ENCODE measurements around the gene PDCD6IP. TPM values are rescaled to one million over a fixed set of nuclear protein-coding genes. Genes with fewer than 3 reads are reported as not detected.

PDCD6IP gene
- total and polyA plus RNA-seq, 5 donors, result 31.5 to 141 (median 128) TPM

DNA sequence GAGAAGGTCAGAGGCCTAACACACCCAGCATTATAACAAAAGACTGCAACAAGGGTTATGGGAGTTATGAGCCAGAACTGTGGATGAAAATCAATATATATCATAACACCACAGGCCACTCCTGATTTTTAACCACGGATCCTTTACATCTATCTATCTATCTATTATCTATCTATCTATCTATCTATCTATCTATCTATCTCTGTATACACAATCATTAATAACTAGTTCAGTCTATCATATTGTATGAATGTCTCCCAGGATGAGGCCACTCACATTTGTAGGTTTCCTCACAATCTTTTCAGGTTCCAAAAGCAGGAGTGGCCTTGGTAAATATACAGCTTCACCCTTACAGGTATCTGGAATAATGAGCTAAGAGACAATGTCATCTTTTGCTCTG is 94.2 kb downstream of the PDCD6IP start:
- no peak overlapping the region for H3K4me3 ChIP-seq (ENCODE audit: low read length)
- 86% methylated on average over 1 of the region's 1 CpG for WGBS
- H3K27me3 ChIP-seq (ENCODE audit: control insufficient read depth, insufficient read depth), result no peaks in the 10 kb centered on the region
- no peak for ATAC-seq
- no peaks in the 10 kb centered on the region for H3K9me3 ChIP-seq (ENCODE audit: control insufficient read depth, low read length)
- DNase-seq, result no peak
- intact Hi-C loops (cut with DNase I), result no loop called here
- H3K27ac ChIP-seq (ENCODE audit: low read length), result no peak overlapping the region
- no peaks in the 10 kb centered on the region for H3K4me1 ChIP-seq (ENCODE audit: control insufficient read depth, insufficient read depth, low read length)

DNA sequence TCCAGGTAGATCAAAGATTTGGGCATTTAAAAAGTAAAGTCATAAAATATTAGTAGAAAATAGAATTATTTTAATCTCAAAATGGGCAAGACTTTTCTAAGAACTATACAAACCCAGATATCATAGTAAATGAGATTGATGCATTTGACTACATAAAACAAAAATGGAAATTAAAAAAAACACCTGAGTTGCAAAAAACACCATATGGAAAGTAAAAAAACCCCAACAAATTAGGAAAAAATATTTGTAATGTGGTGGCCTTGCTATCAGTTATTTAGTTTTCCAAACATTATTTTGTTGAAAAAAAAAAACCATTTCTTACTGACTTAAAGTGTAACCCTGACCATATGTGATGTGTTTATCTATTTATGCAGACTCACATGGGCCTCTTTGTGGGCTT is 97.2 kb downstream of the PDCD6IP start:
- H3K4me1 ChIP-seq (ENCODE audit: control insufficient read depth, insufficient read depth, low read length), result no peaks in the 10 kb centered on the region
- no peaks in the 10 kb centered on the region for H3K9me3 ChIP-seq (ENCODE audit: control insufficient read depth, low read length)
- no peak for DNase-seq
- H3K4me3 ChIP-seq (ENCODE audit: low read length), result no peak overlapping the region
- H3K27ac ChIP-seq (ENCODE audit: low read length), result no peak overlapping the region
- no peaks in the 10 kb centered on the region for H3K27me3 ChIP-seq (ENCODE audit: control insufficient read depth, insufficient read depth)
- ATAC-seq, result no peak
- intact Hi-C loops (cut with DNase I), result no loop called here

DNA sequence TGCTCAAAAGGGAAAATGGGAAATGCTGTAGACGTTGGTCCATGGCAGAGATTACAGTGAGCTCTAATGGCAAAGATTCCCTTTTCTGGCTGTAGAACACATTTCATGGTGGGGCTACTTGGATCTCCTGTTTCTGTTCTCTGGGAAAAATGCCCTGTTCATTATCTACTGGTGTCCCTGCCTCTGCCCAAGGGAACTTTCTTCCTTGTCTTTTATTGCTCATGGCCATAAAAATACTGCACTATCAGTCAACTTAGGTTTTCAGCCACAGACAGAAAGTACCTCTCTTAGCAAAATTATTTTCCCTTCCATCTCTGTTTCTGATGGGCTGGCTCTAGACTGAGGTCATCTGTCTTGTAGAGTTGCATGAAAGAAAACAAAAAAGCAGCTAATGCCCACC is 98.9 kb downstream of the PDCD6IP start:
- intact Hi-C loops (cut with DNase I), result no loop called here
- no peak for DNase-seq
- WGBS, result 45% methylated on average over 1 of the region's 1 CpG
- Histone ChIP-seq H3K27me3 (ENCODE audit: control insufficient read depth, insufficient read depth) (no peaks in the 10 kb centered on the region), H3K27ac (ENCODE audit: low read length) (no peak overlapping the region), H3K4me1 (ENCODE audit: control insufficient read depth, insufficient read depth, low read length) (no peaks in the 10 kb centered on the region), H3K4me3 (ENCODE audit: low read length) (no peak overlapping the region), H3K9me3 (ENCODE audit: control insufficient read depth, low read length) (no peaks in the 10 kb centered on the region)
- no peak for ATAC-seq

DNA sequence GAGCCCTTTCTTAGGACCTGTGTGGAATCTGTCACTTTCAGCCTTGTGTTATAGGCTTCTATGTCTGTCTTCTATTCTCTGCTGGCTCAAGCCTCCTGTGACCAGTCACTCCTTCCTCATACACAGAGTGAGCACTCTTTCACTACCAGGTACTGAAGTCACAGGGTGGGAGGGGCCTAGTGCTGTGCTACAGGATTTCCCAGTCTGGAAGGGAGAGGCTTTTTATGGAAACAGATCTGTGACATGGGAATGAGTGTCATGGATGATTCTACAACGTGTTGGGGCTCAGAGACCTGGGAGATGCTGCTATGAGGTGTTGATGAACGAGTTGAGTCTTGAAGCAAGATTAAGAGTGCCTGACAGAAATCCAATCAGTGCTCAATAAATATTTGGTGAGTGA is 100.5 kb downstream of the PDCD6IP start:
- 52% methylated on average over 2 of the region's 2 CpGs for WGBS
- intact Hi-C loops (cut with DNase I), result no loop called here
- Histone ChIP-seq H3K4me3 (ENCODE audit: low read length) (no peak overlapping the region), H3K4me1 (ENCODE audit: control insufficient read depth, insufficient read depth, low read length) (no peaks in the 10 kb centered on the region), H3K27ac (ENCODE audit: low read length) (no peak overlapping the region), H3K27me3 (ENCODE audit: control insufficient read depth, insufficient read depth) (no peaks in the 10 kb centered on the region), H3K9me3 (ENCODE audit: control insufficient read depth, low read length) (no peaks in the 10 kb centered on the region)
- no peak for ATAC-seq
- DNase-seq, result no peak

DNA sequence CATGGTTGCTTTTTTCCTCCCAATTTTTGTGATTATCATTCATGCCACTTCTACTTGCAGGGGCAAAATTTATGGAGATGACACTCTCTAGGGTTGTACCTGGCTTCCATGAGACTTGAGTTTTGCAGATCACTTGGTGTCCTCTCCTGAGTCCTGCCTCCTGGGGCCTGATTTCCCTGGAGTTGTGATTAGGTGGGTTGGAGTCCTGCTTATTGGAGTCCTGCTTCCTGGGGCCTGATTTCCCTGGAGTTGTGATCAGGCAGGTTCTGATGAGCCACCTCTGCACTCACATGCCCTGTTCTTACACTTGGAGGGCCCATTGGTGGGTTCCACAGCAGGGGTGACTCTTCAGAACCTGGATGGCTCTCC is 102.0 kb downstream of the PDCD6IP start:
- ATAC-seq (no peak), DNase-seq (no peak)
- Histone ChIP-seq H3K27me3 (ENCODE audit: control insufficient read depth, insufficient read depth) (no peaks in the 10 kb centered on the region), H3K4me3 (ENCODE audit: low read length) (no peak overlapping the region), H3K9me3 (ENCODE audit: control insufficient read depth, low read length) (no peaks in the 10 kb centered on the region), H3K4me1 (ENCODE audit: control insufficient read depth, insufficient read depth, low read length) (no peaks in the 10 kb centered on the region), H3K27ac (ENCODE audit: low read length) (no peak overlapping the region)
- intact Hi-C loops (cut with DNase I), result no loop called here

DNA sequence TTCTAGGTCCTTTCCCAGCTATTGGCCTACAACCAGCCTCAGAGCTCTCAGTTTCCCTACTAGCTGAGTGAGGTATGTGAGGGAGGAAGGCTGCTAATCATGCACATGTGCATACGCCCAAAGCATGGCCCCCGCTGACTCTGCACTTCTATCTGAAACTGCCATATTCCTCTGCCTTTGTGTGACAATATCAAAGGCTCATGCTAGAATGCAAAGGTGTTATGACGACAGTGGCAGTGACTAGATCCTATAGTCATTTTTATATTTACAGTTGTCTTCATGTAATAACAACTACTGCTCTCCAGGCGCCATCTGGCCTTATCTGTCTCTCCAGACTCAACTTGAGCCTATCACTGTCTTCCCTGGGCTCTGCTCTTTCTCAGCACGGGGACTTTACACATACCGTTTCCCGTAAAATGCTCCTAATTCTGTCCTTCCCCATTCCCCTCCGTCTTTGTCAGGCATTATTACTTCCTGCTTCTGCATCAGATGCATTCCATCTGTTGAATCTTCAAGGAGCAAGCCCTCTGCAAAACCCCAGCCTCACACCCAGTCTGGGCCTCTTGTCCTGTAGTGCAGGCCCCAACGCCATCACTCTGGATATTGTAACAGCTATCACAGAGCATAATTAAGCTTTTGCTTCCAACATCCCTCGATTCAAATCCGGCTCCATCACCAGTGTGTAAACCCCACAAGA is 102.5 kb downstream of the PDCD6IP start:
- no peak for DNase-seq
- Histone ChIP-seq H3K9me3 (ENCODE audit: control insufficient read depth, low read length) (no peaks in the 10 kb centered on the region), H3K27ac (ENCODE audit: low read length) (no peak overlapping the region), H3K27me3 (ENCODE audit: control insufficient read depth, insufficient read depth) (no peaks in the 10 kb centered on the region), H3K4me1 (ENCODE audit: control insufficient read depth, insufficient read depth, low read length) (no peaks in the 10 kb centered on the region), H3K4me3 (ENCODE audit: low read length) (no peak overlapping the region)
- whole genome bisulfite sequencing, result 52% methylated on average over 11 of the region's 11 CpGs
- intact Hi-C loops (cut with DNase I), result no loop called here
- ATAC-seq, result no peak

DNA sequence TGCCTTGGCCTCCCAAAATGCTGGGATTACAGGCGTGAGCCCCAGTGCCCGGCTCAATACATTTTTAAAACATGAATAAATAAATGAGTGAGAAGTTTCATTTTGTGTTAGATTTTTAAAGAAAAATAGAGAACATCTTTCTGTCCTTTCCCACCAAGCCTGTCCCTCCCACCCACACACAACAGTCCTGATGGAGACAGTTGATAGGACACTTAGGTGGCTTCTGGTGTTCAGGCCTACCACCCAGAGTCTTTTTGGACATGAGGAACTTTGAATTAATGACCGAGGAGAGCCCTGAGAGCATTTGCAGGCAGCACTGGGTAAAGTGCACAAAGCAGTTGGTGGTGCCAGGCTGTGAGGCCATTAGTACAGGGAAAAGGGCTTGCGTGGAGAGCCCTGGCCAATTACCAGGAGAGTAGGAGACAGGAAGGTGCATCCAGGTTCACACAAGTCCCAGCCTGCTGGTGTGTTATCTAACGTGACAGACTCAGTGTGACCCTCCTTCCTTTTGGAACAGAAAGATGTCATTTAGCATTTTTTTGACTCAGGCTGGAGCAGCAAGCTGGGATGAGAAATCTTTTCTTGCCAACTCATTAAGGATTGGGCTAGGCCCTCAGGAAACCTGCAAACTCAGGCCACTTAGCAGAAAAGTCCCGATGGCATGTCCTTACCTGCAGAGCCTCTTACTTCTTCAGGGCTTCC is 103.6 kb downstream of the PDCD6IP start:
- Histone ChIP-seq H3K9me3 (ENCODE audit: control insufficient read depth, low read length) (no peaks in the 10 kb centered on the region), H3K27ac (ENCODE audit: low read length) (no peak overlapping the region), H3K4me1 (ENCODE audit: control insufficient read depth, insufficient read depth, low read length) (no peaks in the 10 kb centered on the region), H3K27me3 (ENCODE audit: control insufficient read depth, insufficient read depth) (no peaks in the 10 kb centered on the region), H3K4me3 (ENCODE audit: low read length) (no peak overlapping the region)
- 76% methylated on average over 6 of the region's 6 CpGs for WGBS
- ATAC-seq, result no peak
- DNase-seq, result no peak
- intact Hi-C loops (cut with DNase I), result no loop called here

DNA sequence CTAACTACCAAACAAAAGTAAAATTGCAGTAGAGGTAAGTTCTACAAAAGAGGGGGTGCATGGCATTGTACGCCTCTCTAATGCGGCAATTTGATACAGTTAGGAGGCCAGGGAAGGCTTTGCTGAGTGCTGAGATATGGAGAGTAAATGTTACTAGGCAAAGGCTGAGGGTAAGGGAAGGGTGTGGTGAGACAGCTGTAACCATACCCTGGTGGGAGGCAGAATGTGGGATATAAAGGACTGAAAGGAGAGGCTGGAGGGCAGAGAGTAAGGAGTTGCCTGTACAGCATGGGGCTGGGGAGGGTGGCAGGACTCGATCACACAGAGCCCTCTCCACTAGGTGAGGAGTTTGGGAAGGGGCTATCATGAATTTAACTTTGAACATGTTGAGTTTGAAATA is 106.3 kb downstream of the PDCD6IP start:
- Histone ChIP-seq H3K27me3 (ENCODE audit: control insufficient read depth, insufficient read depth) (no peaks in the 10 kb centered on the region), H3K9me3 (ENCODE audit: control insufficient read depth, low read length) (no peaks in the 10 kb centered on the region), H3K4me3 (ENCODE audit: low read length) (no peak overlapping the region), H3K27ac (ENCODE audit: low read length) (no peak overlapping the region), H3K4me1 (ENCODE audit: control insufficient read depth, insufficient read depth, low read length) (no peaks in the 10 kb centered on the region)
- ATAC-seq (no peak), DNase-seq (no peak)
- intact Hi-C loops (cut with DNase I), result no loop called here
- WGBS, result 91% methylated on average over 3 of the region's 3 CpGs

DNA sequence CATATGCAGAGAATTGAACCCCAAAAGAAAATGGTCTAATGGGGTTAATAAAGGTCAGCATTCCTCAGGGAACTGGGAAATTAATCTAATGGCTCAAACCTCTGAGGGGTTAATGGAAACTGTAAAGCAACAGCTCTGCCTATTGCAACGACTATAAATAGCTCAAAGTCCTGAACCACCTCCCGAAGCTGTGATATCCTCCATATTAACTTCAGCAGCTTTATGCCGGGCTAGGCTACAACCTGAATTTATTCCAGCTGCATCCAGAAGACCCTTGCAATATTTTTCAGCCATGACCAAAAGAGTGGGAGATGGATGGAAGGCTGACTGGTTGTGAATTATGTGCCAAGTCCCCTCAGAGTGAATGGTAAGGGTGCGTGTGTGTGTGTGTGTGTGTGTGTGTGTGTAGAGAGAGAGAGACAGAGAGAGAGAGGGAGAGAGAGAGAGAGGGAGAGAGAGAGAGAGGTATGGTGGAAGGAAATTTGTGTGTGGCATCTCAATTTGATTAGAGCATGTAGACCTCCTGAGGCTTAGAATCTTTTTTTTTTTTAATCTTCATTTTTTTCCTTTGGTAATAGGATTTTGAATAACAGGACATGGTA is 109.9 kb downstream of the PDCD6IP start:
- Histone ChIP-seq H3K27ac (ENCODE audit: low read length) (no peak overlapping the region), H3K9me3 (ENCODE audit: control insufficient read depth, low read length) (no peaks in the 10 kb centered on the region), H3K4me3 (ENCODE audit: low read length) (no peak overlapping the region), H3K4me1 (ENCODE audit: control insufficient read depth, insufficient read depth, low read length) (no peaks in the 10 kb centered on the region), H3K27me3 (ENCODE audit: control insufficient read depth, insufficient read depth) (no peaks in the 10 kb centered on the region)
- ATAC-seq (peak; percentile 55 to 56), DNase-seq (no peak)
- intact Hi-C loops (cut with DNase I), result no loop called here
- WGBS, result 29% methylated on average over 4 of the region's 4 CpGs

DNA sequence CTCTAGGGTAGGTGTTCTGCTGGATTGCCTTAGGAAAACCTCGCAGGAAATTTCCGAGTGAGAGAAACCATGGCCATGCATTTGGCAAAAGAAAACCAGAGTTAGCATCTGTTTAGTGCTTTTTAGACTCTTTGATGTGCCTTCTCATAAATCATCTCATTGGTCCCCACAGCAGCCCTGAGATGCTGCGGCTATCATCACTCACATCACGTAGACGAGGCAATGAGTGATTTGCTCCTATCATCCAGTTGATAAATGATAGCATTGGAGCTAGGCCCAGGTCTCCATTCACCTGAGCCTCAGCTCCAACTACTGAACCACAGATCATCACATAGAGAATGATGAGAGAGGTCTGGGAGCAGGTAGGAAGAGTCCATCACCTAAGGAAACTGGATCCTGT is 111.1 kb downstream of the PDCD6IP start:
- no peaks in the 10 kb centered on the region for H3K4me1 ChIP-seq (ENCODE audit: control insufficient read depth, insufficient read depth, low read length)
- DNase-seq (no peak), ATAC-seq (no peak)
- 72% methylated on average over 5 of the region's 5 CpGs for WGBS
- no peak overlapping the region for H3K4me3 ChIP-seq (ENCODE audit: low read length)
- H3K27me3 ChIP-seq (ENCODE audit: control insufficient read depth, insufficient read depth), result no peaks in the 10 kb centered on the region
- no peaks in the 10 kb centered on the region for H3K9me3 ChIP-seq (ENCODE audit: control insufficient read depth, low read length)
- H3K27ac ChIP-seq (ENCODE audit: low read length), result no peak overlapping the region
- intact Hi-C loops (cut with DNase I), result no loop called here

DNA sequence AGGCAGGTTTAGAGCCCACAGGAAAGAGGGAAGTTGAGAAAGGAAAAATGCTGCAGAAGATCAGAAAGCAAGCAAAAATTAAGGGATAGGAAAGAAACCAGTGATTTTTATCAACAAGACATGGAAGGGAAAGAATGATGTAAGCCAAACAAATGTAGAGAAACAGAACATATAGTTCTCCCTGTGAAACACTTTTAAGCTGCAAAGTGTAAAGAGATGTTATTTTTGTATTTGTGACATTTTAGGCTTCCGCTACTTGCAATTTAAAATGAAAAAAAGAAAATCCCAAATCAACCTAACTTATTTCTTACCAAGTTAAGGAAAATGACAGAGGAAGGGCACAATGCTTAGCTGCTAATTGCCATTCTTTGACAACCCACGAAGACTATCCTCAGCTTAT is 111.6 kb downstream of the PDCD6IP start:
- DNase-seq, result no peak
- intact Hi-C loops (cut with DNase I), result no loop called here
- ATAC-seq, result no peak
- H3K27ac ChIP-seq (ENCODE audit: low read length), result no peak overlapping the region
- WGBS, result 72% methylated on average over 2 of the region's 2 CpGs
- no peaks in the 10 kb centered on the region for H3K9me3 ChIP-seq (ENCODE audit: control insufficient read depth, low read length)
- H3K4me1 ChIP-seq (ENCODE audit: control insufficient read depth, insufficient read depth, low read length), result no peaks in the 10 kb centered on the region
- no peak overlapping the region for H3K4me3 ChIP-seq (ENCODE audit: low read length)
- H3K27me3 ChIP-seq (ENCODE audit: control insufficient read depth, insufficient read depth), result no peaks in the 10 kb centered on the region
